ENCODE measurements around the gene RNF207.

The RNF207 gene

DNA sequence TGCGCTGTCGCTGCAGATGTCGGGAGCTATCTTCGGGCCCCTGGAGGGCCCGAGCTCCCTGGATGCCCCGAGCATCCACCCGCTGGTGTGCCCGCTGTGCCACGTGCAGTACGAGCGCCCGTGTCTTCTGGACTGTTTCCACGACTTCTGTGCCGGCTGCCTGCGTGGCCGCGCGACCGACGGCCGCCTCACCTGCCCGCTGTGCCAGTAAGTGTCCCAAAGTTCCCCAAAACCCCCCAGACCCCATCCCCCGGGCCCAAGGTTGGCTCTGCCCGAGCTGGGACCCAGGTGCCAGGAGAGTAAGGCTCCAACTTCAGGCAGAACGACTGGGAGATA lies 569 bp downstream of the RNF207 start:
- Histone ChIP-seq H3K9ac (ENCODE audit: insufficient read length, low read depth) (peak overlapping the region; percentile 70), H3K36me3 (ENCODE audit: insufficient read depth, insufficient read length, low read length) (no peaks in the 10 kb centered on the region), H3K27me3 (ENCODE audit: insufficient read depth, insufficient read length) (peaks cover 5% of the 10 kb centered on the region), H3K4me3 (ENCODE audit: insufficient read length, low read depth) (no peak overlapping the region), H3K4me1 (ENCODE audit: insufficient read depth, insufficient read length) (peaks cover 5% of the 10 kb centered on the region), H3K9me3 (ENCODE audit: insufficient read depth, low read length) (no peaks in the 10 kb centered on the region)
- TF ChIP-seq YY1 (IDR thresholded peaks at IDR 0.05; ENCODE audit: insufficient read depth, insufficient read length) = no peak
- TF ChIP-seq SUZ12 (IDR thresholded peaks at IDR 0.05; ENCODE audit: extremely low read depth, insufficient read depth, insufficient read length) = no peak
- TF ChIP-seq ZNF274 (IDR thresholded peaks at IDR 0.05; ENCODE audit: low read depth, low read length) = no peak
- no peak for DNase-seq (ENCODE audit: low read depth, low spot score)

DNA sequence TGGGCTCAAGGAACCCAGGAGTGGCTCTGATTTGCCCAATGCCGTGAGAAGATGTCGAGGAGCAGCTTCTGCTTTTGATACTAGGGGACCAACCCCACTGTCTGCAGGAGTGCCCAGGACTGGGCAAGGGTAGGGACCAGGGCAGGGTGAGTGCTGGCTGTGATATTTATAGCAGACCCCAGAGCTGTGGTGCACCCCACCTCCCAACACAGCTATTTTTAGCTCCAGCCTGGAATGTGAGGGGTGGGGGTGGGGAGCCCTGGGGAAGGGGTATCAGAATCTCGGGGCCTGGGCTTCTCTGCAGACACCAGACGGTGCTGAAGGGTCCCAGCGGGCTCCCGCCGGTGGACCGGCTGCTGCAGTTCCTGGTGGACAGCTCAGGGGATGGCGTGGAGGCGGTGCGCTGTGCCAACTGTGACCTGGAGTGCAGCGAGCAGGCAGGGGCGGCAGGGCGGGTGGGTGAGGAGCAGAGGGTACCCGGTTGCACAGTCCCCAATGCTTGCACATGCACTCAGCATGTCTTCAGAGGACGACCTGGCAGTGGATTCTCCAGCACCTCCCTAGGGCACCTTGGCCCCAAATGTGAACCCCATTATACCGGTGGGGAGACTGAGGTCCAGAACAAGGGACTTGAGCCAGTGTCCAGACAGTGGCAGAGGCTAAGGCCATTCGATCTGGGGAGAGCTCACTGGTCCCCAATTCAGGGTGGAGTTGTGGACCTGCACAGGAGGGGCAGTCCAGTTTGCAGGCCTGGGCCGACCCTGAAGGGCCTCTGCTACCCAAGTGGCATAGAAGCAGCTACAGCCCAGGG lies 1.4 kb downstream of the RNF207 start:
- Histone ChIP-seq H3K9me3 (ENCODE audit: insufficient read depth, low read length) (no peaks in the 10 kb centered on the region), H3K4me1 (ENCODE audit: insufficient read depth, insufficient read length) (peaks cover 5% of the 10 kb centered on the region), H3K36me3 (ENCODE audit: insufficient read depth, insufficient read length, low read length) (no peaks in the 10 kb centered on the region), H3K9ac (ENCODE audit: insufficient read length, low read depth) (no peak overlapping the region), H3K27me3 (ENCODE audit: insufficient read depth, insufficient read length) (peaks cover 5% of the 10 kb centered on the region), H3K4me3 (ENCODE audit: insufficient read length, low read depth) (no peak overlapping the region)
- DNase-seq (ENCODE audit: low read depth, low spot score) = no peak
- TF ChIP-seq ZNF274 (IDR thresholded peaks at IDR 0.05; ENCODE audit: low read depth, low read length) (no peak), SUZ12 (IDR thresholded peaks at IDR 0.05; ENCODE audit: extremely low read depth, insufficient read depth, insufficient read length) (no peak), YY1 (IDR thresholded peaks at IDR 0.05; ENCODE audit: insufficient read depth, insufficient read length) (no peak)

- Histone ChIP-seq H3K36me3 (ENCODE audit: insufficient read depth, insufficient read length, low read length) (no peaks in the 10 kb centered on the region), H3K4me1 (ENCODE audit: insufficient read depth, insufficient read length) (peaks cover 5% of the 10 kb centered on the region), H3K9ac (ENCODE audit: insufficient read length, low read depth) (no peak overlapping the region), H3K9me3 (ENCODE audit: insufficient read depth, low read length) (no peaks in the 10 kb centered on the region), H3K4me3 (ENCODE audit: insufficient read length, low read depth) (no peak overlapping the region), H3K27me3 (ENCODE audit: insufficient read depth, insufficient read length) (peaks cover 5% of the 10 kb centered on the region)
- no peak for DNase-seq (ENCODE audit: low read depth, low spot score)
- no peak for TF ChIP-seq YY1 (IDR thresholded peaks at IDR 0.05; ENCODE audit: insufficient read depth, insufficient read length)
- TF ChIP-seq ZNF274 (IDR thresholded peaks at IDR 0.05; ENCODE audit: low read depth, low read length) = no peak
- TF ChIP-seq SUZ12 (IDR thresholded peaks at IDR 0.05; ENCODE audit: extremely low read depth, insufficient read depth, insufficient read length) = no peak
These were observed 2.0 kb downstream of the RNF207 start for GRCh38 chr1:6207921-6208320.

- Histone ChIP-seq H3K36me3 (ENCODE audit: insufficient read depth, insufficient read length, low read length) (no peaks in the 10 kb centered on the region), H3K9me3 (ENCODE audit: insufficient read depth, low read length) (no peaks in the 10 kb centered on the region), H3K4me3 (ENCODE audit: insufficient read length, low read depth) (peak overlapping the region; percentile 30), H3K9ac (ENCODE audit: insufficient read length, low read depth) (peak overlapping the region; percentile 42), H3K4me1 (ENCODE audit: insufficient read depth, insufficient read length) (peaks cover 5% of the 10 kb centered on the region), H3K27me3 (ENCODE audit: insufficient read depth, insufficient read length) (peaks cover 5% of the 10 kb centered on the region)
- no peak for DNase-seq (ENCODE audit: low read depth, low spot score)
- TF ChIP-seq SUZ12 (IDR thresholded peaks at IDR 0.05; ENCODE audit: extremely low read depth, insufficient read depth, insufficient read length) (no peak), ZNF274 (IDR thresholded peaks at IDR 0.05; ENCODE audit: low read depth, low read length) (no peak), YY1 (IDR thresholded peaks at IDR 0.05; ENCODE audit: insufficient read depth, insufficient read length) (no peak)
These were observed 3.1 kb downstream of the RNF207 start for GRCh38 chr1:6208723-6209660.

DNA sequence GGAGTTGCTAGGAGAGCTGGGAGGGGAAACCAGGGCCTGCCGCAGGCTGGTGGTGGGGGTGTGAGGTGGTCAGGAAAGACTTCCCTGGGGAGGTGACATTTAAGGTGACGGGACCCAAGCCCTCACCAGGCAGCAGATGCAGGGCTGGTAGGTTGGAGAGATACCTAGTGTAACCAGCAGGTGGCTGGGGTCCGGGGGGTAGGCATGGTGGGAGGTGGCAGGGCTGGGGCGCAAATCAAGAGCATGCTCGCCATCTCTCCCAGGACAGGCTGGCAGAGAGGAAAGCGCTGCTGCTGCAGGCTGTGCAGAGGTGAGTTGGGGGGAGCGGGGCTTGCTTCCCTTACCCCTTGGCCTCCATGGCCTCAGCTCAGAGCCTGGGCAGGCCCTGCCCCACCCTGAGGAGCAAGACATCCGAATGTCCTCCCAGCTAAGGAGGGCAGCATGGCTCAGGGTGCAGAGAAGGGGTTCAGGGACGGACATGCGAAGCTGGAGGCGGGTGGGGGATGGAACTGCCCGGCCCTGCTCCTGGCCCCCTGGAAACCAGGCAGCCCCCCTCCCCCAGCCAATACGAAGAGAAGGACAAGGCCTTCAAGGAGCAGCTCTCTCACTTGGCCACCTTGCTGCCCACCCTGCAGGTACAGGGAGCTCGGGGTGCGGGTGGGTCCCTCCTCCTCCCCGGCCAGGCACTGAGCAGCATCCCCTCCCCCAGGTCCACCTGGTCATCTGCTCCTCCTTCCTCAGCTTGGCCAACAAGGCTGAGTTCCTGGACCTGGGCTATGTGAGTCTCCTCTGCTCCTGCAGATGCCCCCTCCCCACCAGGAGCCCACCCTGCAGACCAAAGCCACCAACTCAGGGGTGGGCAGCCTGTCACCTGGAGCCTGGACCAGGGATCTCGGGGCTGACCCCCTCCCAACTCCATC lies 4.0 kb downstream of the RNF207 start:
- Histone ChIP-seq H3K36me3 (ENCODE audit: insufficient read depth, insufficient read length, low read length) (no peaks in the 10 kb centered on the region), H3K4me3 (ENCODE audit: insufficient read length, low read depth) (peak overlapping the region; percentile 30), H3K4me1 (ENCODE audit: insufficient read depth, insufficient read length) (peaks cover 5% of the 10 kb centered on the region), H3K9me3 (ENCODE audit: insufficient read depth, low read length) (no peaks in the 10 kb centered on the region), H3K27me3 (ENCODE audit: insufficient read depth, insufficient read length) (peaks cover 5% of the 10 kb centered on the region), H3K9ac (ENCODE audit: insufficient read length, low read depth) (peak overlapping the region; percentile 42)
- DNase-seq (ENCODE audit: low read depth, low spot score) = no peak
- no peak for TF ChIP-seq SUZ12 (IDR thresholded peaks at IDR 0.05; ENCODE audit: extremely low read depth, insufficient read depth, insufficient read length)
- no peak for TF ChIP-seq YY1 (IDR thresholded peaks at IDR 0.05; ENCODE audit: insufficient read depth, insufficient read length)
- no peak for TF ChIP-seq ZNF274 (IDR thresholded peaks at IDR 0.05; ENCODE audit: low read depth, low read length)

- Histone ChIP-seq H3K4me1 (ENCODE audit: insufficient read depth, insufficient read length) (peaks cover 5% of the 10 kb centered on the region), H3K4me3 (ENCODE audit: insufficient read length, low read depth) (no peak overlapping the region), H3K9ac (ENCODE audit: insufficient read length, low read depth) (no peak overlapping the region), H3K36me3 (ENCODE audit: insufficient read depth, insufficient read length, low read length) (no peaks in the 10 kb centered on the region), H3K27me3 (ENCODE audit: insufficient read depth, insufficient read length) (peaks cover 5% of the 10 kb centered on the region), H3K9me3 (ENCODE audit: insufficient read depth, low read length) (no peaks in the 10 kb centered on the region)
- no peak for DNase-seq (ENCODE audit: low read depth, low spot score)
- no peak for TF ChIP-seq SUZ12 (IDR thresholded peaks at IDR 0.05; ENCODE audit: extremely low read depth, insufficient read depth, insufficient read length)
- TF ChIP-seq ZNF274 (IDR thresholded peaks at IDR 0.05; ENCODE audit: low read depth, low read length) = no peak
- TF ChIP-seq YY1 (IDR thresholded peaks at IDR 0.05; ENCODE audit: insufficient read depth, insufficient read length) = no peak
These were observed 4.9 kb downstream of the RNF207 start for GRCh38 chr1:6210591-6211355.

All from NT2/D1 (cell line).